HG02642 (cell line): ENCODE results near the gene CD226.

Source experiments
- ATAC-seq: cut with Tn5 transposase; IDR thresholded peaks from one replicate; pipeline ENCODE4 v1.9.1; 2021; ENCODE audit warnings: mild to moderate bottlenecking; ENCODE audit not compliant: unreplicated experiment, poor library complexity

The CD226 gene

DNA sequence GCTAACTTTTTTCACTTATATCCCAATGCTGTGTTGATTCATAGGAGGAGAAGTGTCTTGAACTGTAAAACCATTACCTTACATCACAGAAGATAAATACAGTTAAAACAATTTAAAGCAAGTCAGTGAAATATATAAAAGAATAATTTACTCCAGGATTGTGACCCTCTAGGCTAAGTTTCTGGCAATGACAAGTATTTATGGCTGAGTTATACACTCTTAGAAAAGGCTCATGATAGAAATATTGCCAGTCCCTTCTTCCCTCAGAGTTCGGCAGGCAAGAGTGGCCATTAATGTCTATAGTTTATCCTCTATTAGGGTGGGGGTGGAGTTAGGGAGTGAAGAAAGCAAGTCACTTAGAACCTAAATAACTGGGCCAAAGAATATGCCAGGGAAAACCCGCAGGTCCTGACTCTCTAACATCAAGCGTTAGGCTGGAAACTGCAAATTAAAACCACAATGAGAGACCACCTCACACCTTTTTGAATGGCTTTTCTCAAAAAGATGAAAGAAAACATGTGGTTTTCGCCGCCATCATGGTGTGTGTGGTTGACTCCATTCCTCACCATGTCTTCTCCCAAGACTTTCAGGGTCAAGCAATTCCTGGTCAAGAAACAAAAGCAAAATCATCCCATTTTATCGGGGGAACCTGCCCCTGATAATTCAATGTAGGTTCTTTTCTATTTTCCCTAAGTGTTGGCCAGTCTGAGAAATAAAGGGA, 69.3 kb downstream of the CD226 start:
- no peak for ATAC-seq

DNA sequence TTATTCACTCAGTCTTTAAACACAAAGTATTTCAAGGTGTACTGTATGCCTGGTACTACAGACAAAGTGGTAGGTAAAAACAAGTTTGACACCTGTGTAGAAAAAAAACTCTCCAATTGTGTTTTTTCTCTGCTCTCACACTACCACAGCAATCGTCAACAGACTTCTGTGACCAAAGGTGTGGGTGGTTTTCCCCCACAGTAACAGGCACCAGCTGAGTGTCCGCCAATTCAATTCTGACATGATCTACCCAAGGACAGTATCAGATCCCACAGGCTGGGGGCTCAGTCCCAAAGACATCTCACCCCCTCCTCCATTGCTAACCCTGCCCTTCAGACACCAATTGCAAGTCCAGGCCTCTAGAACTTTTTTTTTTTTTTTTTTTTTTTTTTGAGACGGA, 71.2 kb downstream of the CD226 start:
- no peak for ATAC-seq

DNA sequence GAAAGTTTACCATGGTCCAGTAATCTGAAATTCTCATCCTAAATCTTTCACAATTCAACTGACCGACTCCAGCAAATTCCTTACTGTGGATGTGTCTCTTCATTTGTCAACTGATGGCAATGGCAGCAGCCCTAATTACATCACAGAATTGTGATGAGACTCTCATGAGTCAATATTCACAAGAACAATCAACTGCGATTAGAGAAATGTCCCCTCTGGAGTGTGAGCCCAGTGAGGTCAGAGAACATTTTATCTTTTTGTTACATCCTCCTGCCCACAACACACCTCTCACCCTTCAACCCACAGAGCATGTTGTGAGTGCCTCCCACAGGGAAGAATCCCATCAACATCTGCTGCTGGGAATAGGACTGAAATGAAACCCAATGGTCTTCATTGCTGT, 73.6 kb downstream of the CD226 start:
- no peak for ATAC-seq

DNA sequence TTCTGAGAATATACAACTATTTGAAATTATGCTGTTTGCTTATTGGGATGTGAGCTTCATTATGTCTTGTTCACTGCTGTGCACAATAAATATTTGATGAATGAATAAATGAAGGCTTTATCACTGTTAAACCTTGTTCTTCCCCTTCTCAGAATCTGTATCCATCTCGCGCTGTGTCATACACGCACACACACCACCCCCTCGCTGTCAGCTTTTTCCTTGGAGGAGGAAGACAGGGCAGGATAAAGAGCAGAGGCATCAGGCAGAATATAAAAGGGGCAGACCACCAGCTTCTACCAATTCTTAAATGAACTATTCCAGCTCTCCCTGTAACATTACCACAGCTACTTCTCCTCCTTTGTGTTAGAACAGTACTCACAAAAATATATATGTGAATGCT, 75.0 kb downstream of the CD226 start:
- ATAC-seq, result no peak

DNA sequence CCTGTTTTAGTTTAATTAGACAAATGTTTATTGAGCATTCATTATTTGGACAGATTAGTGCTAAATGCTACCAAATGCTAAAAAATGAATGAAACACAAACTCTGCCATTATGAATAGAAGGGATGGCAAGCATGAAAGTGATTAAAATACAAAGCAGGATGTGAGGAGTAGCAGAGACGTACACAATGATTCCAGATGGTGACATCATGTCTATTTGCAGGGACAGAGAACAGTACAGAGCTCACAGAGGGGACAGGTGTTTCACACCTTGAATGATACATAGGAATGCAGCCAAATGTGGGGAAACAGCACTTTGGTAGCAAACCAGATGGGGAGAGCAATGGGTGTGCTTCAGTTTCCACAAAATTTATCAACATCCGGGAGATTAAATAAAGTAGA, 76.3 kb downstream of the CD226 start:
- no peak for ATAC-seq

DNA sequence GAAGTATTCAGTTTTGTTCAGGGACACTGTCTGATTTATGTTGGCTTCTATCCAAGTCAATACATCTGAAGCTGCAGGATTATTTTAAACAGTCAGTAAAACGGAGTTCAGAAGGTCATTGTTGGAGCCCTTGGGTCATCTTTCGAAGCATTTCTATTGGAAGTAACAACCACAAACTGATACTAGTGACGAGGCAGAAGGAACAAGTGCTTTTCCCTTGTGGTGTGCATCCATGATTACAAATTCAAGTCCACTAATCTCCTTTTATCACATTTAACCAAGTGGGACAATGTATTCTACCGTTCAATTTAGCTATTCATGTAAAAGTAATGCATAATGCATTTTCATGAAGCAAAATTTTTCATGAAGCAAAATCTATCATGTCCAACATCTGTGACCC, 76.9 kb downstream of the CD226 start:
- ATAC-seq, result no peak

- no peak for ATAC-seq
Measured at GRCh38 chr18:69866212-69866611, 81.5 kb downstream of the CD226 start.

GRCh38 chr18:69865776-69866175, 81.9 kb downstream of the CD226 start:
- no peak for ATAC-seq

- ATAC-seq, result peak; percentile 89
Measured at GRCh38 chr18:69864802-69865201, 82.9 kb downstream of the CD226 start.

DNA sequence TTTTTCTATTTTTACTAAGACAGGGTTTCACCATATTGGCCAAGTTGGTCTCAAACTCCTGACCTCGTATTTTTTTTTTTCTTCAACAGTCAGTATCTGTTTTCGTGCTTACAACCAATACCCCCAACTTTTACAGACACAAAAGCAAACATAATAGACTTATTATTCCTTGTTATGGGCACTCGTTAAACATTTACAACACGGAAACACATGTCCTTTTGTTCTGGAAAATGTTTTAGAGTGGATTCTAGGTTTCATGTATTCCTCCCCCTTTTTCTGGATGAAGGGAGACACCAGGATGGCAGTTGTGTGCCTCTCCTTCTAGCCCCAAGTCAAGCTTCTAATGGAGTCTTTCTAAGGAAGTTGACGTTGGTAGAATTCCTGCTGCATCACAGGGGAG, 88.8 kb downstream of the CD226 start:
- no peak for ATAC-seq

DNA sequence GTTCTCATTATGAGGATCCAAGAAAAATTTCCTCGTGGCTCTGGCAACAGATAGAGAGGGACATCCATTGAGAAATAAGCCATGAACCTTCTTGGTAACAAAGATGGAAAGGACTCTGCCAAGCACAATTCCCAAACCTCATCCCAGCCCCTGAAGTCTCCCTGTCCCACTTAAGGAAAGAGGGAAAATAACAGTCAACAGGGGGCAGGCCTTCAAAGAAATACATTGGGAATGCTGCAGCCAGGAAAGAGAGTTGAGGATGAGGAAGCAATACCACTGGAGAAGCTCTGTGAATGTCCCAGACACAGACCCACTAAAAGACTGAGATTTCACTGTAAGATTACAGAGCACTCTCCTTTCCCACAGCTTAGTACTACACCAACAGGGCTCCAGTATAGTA, 93.2 kb downstream of the CD226 start:
- ATAC-seq, result no peak

- no peak for ATAC-seq
Measured at GRCh38 chr18:69853051-69853450, 94.6 kb downstream of the CD226 start.

- ATAC-seq, result no peak
Measured at GRCh38 chr18:69845593-69846506, 101.8 kb downstream of the CD226 start.

GRCh38 chr18:69844656-69845055, 103.0 kb downstream of the CD226 start:
- no peak for ATAC-seq

DNA sequence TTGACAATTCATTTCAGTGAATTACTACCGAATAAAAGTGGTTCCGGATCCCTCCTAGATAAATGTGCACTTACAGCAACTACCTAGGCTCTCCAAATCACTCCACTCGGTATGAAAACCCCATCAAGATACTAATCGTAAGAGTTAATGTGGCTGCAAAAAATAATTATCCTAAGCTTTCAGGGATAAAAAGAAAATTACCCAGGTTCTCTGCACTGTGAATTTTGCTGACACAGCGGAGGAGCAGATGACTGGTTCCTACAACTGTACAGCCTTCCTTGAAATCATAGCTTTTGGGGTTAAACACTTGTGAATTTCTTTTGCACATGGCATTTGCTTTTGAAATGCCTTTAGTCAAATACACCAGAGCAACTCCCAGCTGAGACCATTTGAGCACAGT, 104.7 kb downstream of the CD226 start:
- no peak for ATAC-seq

DNA sequence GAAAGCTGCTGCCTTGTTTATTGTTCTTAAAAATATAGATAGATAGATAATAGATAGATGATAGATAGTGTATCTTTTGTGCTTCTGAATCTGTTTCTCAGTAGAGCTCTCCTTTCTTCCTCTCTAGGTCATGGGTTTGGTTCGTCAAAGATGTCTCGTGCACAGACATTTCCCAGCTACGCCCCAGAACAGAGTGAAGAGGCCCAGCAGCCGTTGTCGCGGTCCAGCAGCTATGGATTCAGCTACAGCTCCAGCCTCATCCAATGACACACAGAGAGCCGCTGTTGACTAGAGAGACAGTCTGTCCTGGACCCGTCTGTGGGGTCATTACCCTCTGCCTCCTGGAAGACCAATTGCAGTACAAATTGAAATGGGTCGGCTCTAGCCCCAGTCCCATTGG, 106.6 kb downstream of the CD226 start:
- ATAC-seq, result no peak

DNA sequence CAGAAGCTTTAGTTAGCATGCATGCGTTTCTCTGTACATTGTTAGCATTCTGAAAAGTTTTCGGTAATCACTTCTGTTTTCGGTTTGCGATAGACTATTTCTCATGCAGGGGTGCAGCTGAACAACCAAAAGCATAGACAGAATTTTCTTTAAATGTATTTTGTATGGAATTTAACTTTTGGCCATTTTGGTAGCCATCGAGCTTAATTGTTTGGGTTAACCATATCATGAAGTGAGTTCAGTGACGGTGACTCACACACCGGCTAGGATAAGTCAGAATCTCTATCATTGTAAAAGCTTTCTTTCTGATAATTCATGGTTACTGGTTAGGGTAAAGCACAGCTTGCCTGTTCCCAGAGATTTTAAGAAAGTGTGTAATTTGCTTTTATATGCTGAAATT, 107.2 kb downstream of the CD226 start:
- no peak for ATAC-seq

DNA sequence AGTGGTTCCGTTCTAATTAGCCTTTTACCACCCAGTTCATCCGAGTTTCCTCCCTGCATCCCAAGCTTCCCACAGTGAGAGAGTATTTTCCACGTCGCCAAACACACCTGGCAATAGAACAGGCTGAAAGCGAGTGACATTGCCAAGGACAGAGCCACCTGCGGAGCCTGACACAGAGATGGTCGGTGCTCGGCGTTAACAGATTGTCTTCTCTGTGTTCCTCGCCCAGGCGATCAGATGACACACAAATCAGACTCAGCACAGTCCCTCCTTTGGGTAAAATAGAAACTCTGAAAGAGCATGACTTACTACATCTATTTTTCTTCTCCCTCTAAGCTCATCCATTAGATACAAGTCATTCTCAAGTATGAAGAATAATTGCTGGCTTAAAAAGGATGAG, 107.7 kb downstream of the CD226 start:
- ATAC-seq, result no peak

DNA sequence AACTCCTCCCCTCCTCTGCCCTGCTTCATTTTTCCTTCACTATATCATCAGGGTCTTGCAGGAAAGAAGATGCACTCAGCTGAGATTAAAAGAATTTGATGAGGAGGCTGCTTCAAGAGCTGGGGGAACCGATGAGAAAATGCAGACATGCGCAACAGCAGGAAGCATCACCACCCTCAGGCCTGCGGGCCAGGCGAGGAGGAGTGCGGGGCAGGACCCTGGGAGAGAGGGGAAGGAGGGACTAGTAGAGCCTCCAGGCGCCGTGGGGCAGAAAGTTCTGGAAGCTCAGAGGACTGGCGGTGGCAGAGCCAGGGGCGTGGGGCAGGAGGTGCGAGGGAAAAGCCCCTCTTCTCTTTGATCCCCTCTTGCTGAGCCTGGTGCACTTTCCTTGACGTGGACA, 108.2 kb downstream of the CD226 start:
- no peak for ATAC-seq

DNA sequence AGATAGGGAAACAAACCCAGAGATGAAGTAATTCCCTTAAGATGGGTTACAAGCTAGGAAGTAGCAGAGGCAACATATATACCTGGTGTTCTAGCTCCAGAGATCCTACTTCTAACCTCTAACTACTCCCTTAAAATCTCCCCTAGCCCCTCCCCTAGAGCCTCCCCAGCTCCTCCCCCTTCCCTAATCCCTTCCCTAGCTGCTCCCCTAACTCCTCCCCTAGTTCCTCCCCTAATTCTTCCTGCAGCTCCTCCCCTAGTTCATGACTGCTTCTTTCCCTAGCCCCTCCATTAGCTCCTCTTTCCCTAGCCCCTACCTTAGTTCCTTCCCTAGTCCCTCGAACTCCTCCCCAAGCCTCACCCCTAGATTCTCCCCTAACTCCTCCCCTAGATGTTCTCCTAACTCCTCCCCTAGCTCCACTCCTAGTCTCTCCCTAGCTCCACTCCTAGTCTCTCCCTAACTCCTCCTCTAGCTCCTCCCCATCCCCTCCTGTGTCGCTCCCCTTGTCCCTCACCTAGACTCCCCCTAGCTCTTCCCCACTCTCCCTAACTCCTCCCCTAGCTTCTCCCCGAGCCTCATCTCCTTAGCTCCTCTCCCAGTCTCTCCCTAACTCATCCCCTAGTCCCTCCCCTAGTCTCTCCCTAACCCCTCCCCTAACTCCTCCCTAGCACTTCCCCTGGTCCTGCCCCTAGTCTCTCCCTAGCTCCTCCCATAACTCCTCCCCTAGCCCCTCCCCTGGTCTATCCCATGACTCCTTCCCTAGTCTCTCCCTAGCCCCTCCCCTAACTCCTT, 108.9 kb downstream of the CD226 start:
- ATAC-seq, result peak; percentile 55

- ATAC-seq, result no peak
Measured at GRCh38 chr18:69838003-69838402, 109.7 kb downstream of the CD226 start.
